HCT116 (cell line): ENCODE data around the gene C1QBP.

Source experiments
- CTCF ChIP-seq, 3 experiments: fragments of 200-600 bp in 1 of 3; sonication (generic) in 1 of 3; IDR thresholded peaks in 2 of 3; conservative IDR thresholded peaks in 1 of 3; 2 replicates each; pipeline ENCODE4 v1.5.1; 2012 to 2017; ENCODE audit warnings: low read depth in 2 of 3, low read length in 2 of 3, antibody characterized with exemption in 1 of 3, borderline replicate concordance in 1 of 3, control low read depth in 1 of 3, mild to moderate bottlenecking in 1 of 3, mixed read lengths in 1 of 3, mixed run types in 1 of 3, moderate library complexity in 1 of 3; ENCODE audit not compliant: insufficient read depth in 1 of 3
- EGR1 ChIP-seq: IDR thresholded peaks from 2 replicates; pipeline ENCODE4 v1.6.1; 2012; ENCODE audit warnings: low read depth
- EZH2 ChIP-seq: fragments of 200-600 bp; sonication (generic); IDR thresholded peaks from 2 replicates; pipeline ENCODE4 v1.6.1; 2017; ENCODE audit warnings: antibody characterized with exemption, mixed run types
- JUND ChIP-seq: IDR thresholded peaks from 2 replicates; pipeline ENCODE4 v1.6.1; 2012
- POLR2A ChIP-seq: IDR thresholded peaks from 2 replicates; pipeline ENCODE4 v1.7.0; 2011; ENCODE audit warnings: borderline replicate concordance; ENCODE audit not compliant: insufficient read depth, insufficient read length; ENCODE audit errors: extremely low read depth
- SIN3A ChIP-seq: IDR thresholded peaks from 2 replicates; pipeline ENCODE4 v1.6.1; 2012; ENCODE audit warnings: low read depth
- SP1 ChIP-seq: IDR thresholded peaks from 2 replicates; pipeline ENCODE4 v1.6.1; 2012; ENCODE audit warnings: low read depth

- TF ChIP-seq EZH2 (no peak), POLR2A (no peak), CTCF (IDR thresholded peaks at IDR 0.05 in 2 of 3, conservative IDR thresholded peaks at IDR 0.05 in 1 of 3; ENCODE audit: borderline replicate concordance in 1 of 3, insufficient read depth in 1 of 3, low read depth in 2 of 3, low read length in 2 of 3) (no peak), EGR1 (no peak), JUND (peak; percentile 96), SP1 (peak; percentile 78), SIN3A (no peak)
Measured at GRCh38 chr17:5413682-5414081, 25.3 kb downstream of the C1QBP start.
